T-cell (primary cell): ENCODE measurements around the gene CEP250. TPM values are rescaled to one million over a fixed set of nuclear protein-coding genes. Genes with fewer than 3 reads are reported as not detected.
A peak's percentile ranks its signal among the peaks of the same experiment; 100 is the strongest.
"Not testable (repeated sequence)": the region's sequence is repeated elsewhere in the genome, so short reads cannot be mapped to it uniquely, and the experiment has no call there.

Experiments used
- ATAC-seq, 4 experiments: fragments of 200-7000 bp in 3 of 4; fragments of 150-1000 bp in 1 of 4; cut with Tn5 transposase; replicated peaks in 1 of 4; 1 replicate in 3 of 4; 2 replicates in 1 of 4; pipeline ENCODE4 v1.10.0; 2021; ENCODE audit warnings: moderate library complexity in 3 of 4, mild to moderate bottlenecking in 2 of 4, moderate number of reproducible peaks in 1 of 4
- CTCF ChIA-PET, 2 donors: fragments of 300-600 bp; sonication (Branson Sonifier 250); formaldehyde crosslinking; loops; one replicate each; lab custom pipeline; 2022; ENCODE audit warnings: antibody characterized with exemption in 2 of 2; lab: Charles Lee
- POLR2A ChIA-PET, 2 donors: fragments of 300-600 bp; sonication (Branson Sonifier 250); formaldehyde crosslinking; loops; one replicate each; lab custom pipeline; 2022; ENCODE audit warnings: antibody characterized with exemption in 2 of 2; lab: Charles Lee
- DNase-seq, 35 experiments: peaks; one replicate each; pipeline versions ENCODE4 v3.0.0 to v3.0.0-alpha.2; 2013 to 2023
- H3K27ac ChIP-seq: one replicate; pipeline ENCODE4 v1.5.1; 2013; ENCODE audit warnings: low read length
- H3K27me3 ChIP-seq, 2 experiments: replicated peaks in 1 of 2; 1 replicate in 1 of 2; 2 replicates in 1 of 2; pipeline versions ENCODE4 v1.6.1 to v1.7.0; 2013; ENCODE audit warnings: low read length in 1 of 2, mixed read lengths in 1 of 2; ENCODE audit not compliant: control insufficient read depth in 2 of 2, insufficient read depth in 2 of 2; ENCODE audit errors: extremely low read depth in 1 of 2
- H3K36me3 ChIP-seq, 2 donors: 1 replicate in 1 of 2; 2 replicates in 1 of 2; pipeline versions ENCODE4 v1.6.1 to v1.7.0; 2013; ENCODE audit warnings: low read length in 1 of 2; ENCODE audit not compliant: control insufficient read depth in 2 of 2, insufficient read depth in 1 of 2; ENCODE audit errors: extremely low read depth in 1 of 2
- H3K4me1 ChIP-seq, 2 experiments: 1 replicate in 1 of 2; 2 replicates in 1 of 2; pipeline versions ENCODE4 v1.6.1 to v1.7.0; 2013; ENCODE audit warnings: low read length in 2 of 2, mixed read lengths in 1 of 2; ENCODE audit not compliant: insufficient read depth in 2 of 2, control insufficient read depth in 1 of 2; ENCODE audit errors: extremely low read depth in 1 of 2
- H3K4me3 ChIP-seq, 2 donors: 1 replicate in 1 of 2; 2 replicates in 1 of 2; pipeline versions ENCODE4 v1.5.1 to v1.7.0; 2013; ENCODE audit warnings: mild to moderate bottlenecking in 2 of 2, low read length in 1 of 2, moderate library complexity in 1 of 2; ENCODE audit not compliant: control insufficient read depth in 1 of 2; ENCODE audit errors: extremely low read depth in 1 of 2
- H3K9me3 ChIP-seq: 2 replicates; pipeline ENCODE4 v1.7.0; 2013
- H3K27ac Mint-ChIP-seq, 2 donors: one replicate each; pipeline ENCODE4 v1.8.0; 2020 to 2021; ENCODE audit warnings: mild to moderate bottlenecking in 2 of 2, mixed read lengths in 2 of 2
- H3K27me3 Mint-ChIP-seq, 2 donors: one replicate each; pipeline ENCODE4 v1.8.0; 2021 to 2022; ENCODE audit warnings: mixed read lengths in 2 of 2
- H3K36me3 Mint-ChIP-seq: one replicate; pipeline ENCODE4 v1.8.0; 2021; ENCODE audit warnings: mixed read lengths
- H3K4me1 Mint-ChIP-seq, 3 donors: one replicate each; pipeline ENCODE4 v1.8.0; 2020 to 2022; ENCODE audit warnings: mixed read lengths in 3 of 3, mild to moderate bottlenecking in 1 of 3
- H3K4me3 Mint-ChIP-seq, 3 donors: one replicate each; pipeline ENCODE4 v1.8.0; 2020 to 2022; ENCODE audit warnings: mild to moderate bottlenecking in 3 of 3, mixed read lengths in 3 of 3, moderate library complexity in 3 of 3
- H3K9me3 Mint-ChIP-seq, 3 donors: one replicate each; pipeline ENCODE4 v1.8.0; 2020 to 2022; ENCODE audit warnings: mixed read lengths in 3 of 3
- WGBS: methylation state at CpG from one replicate; pipeline ENCODE4 v1.1.5; 2013; ENCODE audit warnings: missing lambda C conversion rate; ENCODE audit not compliant: insufficient coverage; 5-methylcytosine and 5-hydroxymethylcytosine counted together
- total RNA-seq, 35 experiments: library from RNA in 6 of 35; stranded (reverse) in 6 of 35; fragments of 120-200 nt in 1 of 35; gene quantifications; one replicate each; pipeline versions ENCODE4 v1.2.1 to v1.2.4 and lab custom pipeline; 2013 to 2026

The CEP250 gene
- total RNA-seq, 5 donors from 2014 or later (not counting 1 experiment from before 2014, with no cell fraction given), result 45.7 to 70.7 (median 67.4) TPM

- Mint-ChIP-seq H3K9me3 (no peaks in the 10 kb centered on the region), H3K27ac (no peak overlapping the region), H3K4me1 (no peaks in the 10 kb centered on the region), H3K4me3 (no peak overlapping the region), H3K36me3 (peaks cover 22% of the 10 kb centered on the region), H3K27me3 (no peaks in the 10 kb centered on the region)
- POLR2A ChIA-PET, result interaction anchor here in 1 of 2 donors (0.6 kb wide), 1 partner anchor 13 kb away, joined by 3 read pairs; the partner anchor contains the start of gene C20orf173
- Histone ChIP-seq H3K4me1 (no peaks in the 10 kb centered on the region), H3K9me3 (no peaks in the 10 kb centered on the region), H3K27me3 (no peaks in the 10 kb centered on the region), H3K4me3 (no peak overlapping the region), H3K36me3 (peaks cover 10 to 39% of the 10 kb centered on the region in 2 donors), H3K27ac (no peak overlapping the region)
- ATAC-seq, result no peak
- CTCF ChIA-PET, result interaction anchor here in 1 of 2 donors (0.6 kb wide), 2 partner anchors 11 to 18 kb away, joined by 4 to 6 read pairs; no protein-coding TSS in a partner anchor
- WGBS, result 60% methylated on average over 1 of the region's 3 CpGs
- no peak for DNase-seq
These were observed 60.7 kb downstream of the CEP250 start for GRCh38 chr20:35515949-35516645.

- WGBS, result 90% methylated on average over 1 of the region's 1 CpG
- no peak overlapping the region for H3K27ac Mint-ChIP-seq
These were observed 61.7 kb downstream of the CEP250 start for GRCh38 chr20:35517125-35517524.

DNA sequence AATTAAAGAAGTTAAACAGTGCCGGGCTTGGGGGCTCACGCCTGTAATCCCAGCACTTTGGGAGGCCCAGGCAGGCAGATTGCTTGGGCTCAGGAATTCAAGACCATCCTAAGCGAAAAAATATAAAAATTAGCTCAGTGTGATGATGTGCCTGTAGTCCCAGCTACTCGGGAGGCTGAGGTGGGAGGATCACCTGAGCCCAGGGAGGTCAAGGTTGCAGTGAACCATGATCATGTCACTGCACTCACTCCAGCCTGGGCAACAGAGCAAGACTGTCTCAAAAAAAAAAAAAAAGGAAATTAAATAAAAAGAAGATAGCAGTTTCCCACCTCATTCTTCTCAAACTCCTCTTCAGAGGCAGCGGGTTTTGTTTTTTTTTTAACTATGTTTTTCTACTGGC lies 62.4 kb downstream of the CEP250 start:
- POLR2A ChIA-PET, result interaction anchor here in 1 of 2 donors (0.7 kb wide), 1 partner anchor 19 kb away, joined by 3 read pairs; no protein-coding TSS in a partner anchor
- H3K4me3 Mint-ChIP-seq, H3K9me3 Mint-ChIP-seq, H3K27ac Mint-ChIP-seq, H3K4me1 Mint-ChIP-seq, H3K27me3 ChIP-seq, DNase-seq, H3K9me3 ChIP-seq, H3K27me3 Mint-ChIP-seq, H3K4me1 ChIP-seq, H3K4me3 ChIP-seq, CTCF ChIA-PET, H3K36me3 Mint-ChIP-seq, H3K27ac ChIP-seq, ATAC-seq: not testable (repeated sequence)
- 89% methylated on average over 3 of the region's 5 CpGs for WGBS
- H3K36me3 ChIP-seq, result peaks cover 10 to 22% of the 10 kb centered on the region in 2 donors

More at GRCh38 chr20:35517125-35517524, 61.7 kb downstream of the CEP250 start:
- Mint-ChIP-seq H3K36me3 (peaks cover 13% of the 10 kb centered on the region), H3K9me3 (no peaks in the 10 kb centered on the region), H3K4me1 (no peaks in the 10 kb centered on the region), H3K4me3 (no peak overlapping the region), H3K27me3 (no peaks in the 10 kb centered on the region)
- peaks cover 10 to 28% of the 10 kb centered on the region in 2 donors for H3K36me3 ChIP-seq
- no peak overlapping the region for H3K27ac ChIP-seq
- no peaks in the 10 kb centered on the region for H3K27me3 ChIP-seq
- ChIA-PET CTCF (no interaction called here), POLR2A (interaction anchor here in 1 of 2 donors (0.6 kb wide), 1 partner anchor 348 kb away, joined by 3 read pairs; no protein-coding TSS in a partner anchor)
- no peaks in the 10 kb centered on the region for H3K9me3 ChIP-seq
- H3K4me3 ChIP-seq, result no peak overlapping the region
- DNase-seq (no peak), ATAC-seq (no peak)
- H3K4me1 ChIP-seq, result no peaks in the 10 kb centered on the region

GRCh38 chr20:35518955-35519354 lies 63.6 kb downstream of the CEP250 start:
- ChIA-PET POLR2A (no interaction called here), CTCF (interaction anchor here (0.5 to 0.7 kb wide), 2 partner anchors 11 to 344 kb away, joined by 3 to 7 read pairs; partner anchors contain the start of gene C20orf173 (in 1 of the 2))
- Histone ChIP-seq H3K36me3 (peaks cover 7 to 19% of the 10 kb centered on the region in 2 donors), H3K4me3 (no peak overlapping the region), H3K27me3 (no peaks in the 10 kb centered on the region), H3K4me1 (no peaks in the 10 kb centered on the region), H3K27ac (no peak overlapping the region), H3K9me3 (no peaks in the 10 kb centered on the region)
- no peak overlapping the region for H3K27ac Mint-ChIP-seq
- peaks cover 2% of the 10 kb centered on the region for H3K36me3 Mint-ChIP-seq
- H3K4me1 Mint-ChIP-seq, result no peaks in the 10 kb centered on the region
- ATAC-seq, result no peak
- DNase-seq, result no peak
- H3K4me3 Mint-ChIP-seq, result no peak overlapping the region
- no peaks in the 10 kb centered on the region for H3K27me3 Mint-ChIP-seq
- no peaks in the 10 kb centered on the region for H3K9me3 Mint-ChIP-seq
- 71% methylated on average over 1 of the region's 9 CpGs for WGBS

DNA sequence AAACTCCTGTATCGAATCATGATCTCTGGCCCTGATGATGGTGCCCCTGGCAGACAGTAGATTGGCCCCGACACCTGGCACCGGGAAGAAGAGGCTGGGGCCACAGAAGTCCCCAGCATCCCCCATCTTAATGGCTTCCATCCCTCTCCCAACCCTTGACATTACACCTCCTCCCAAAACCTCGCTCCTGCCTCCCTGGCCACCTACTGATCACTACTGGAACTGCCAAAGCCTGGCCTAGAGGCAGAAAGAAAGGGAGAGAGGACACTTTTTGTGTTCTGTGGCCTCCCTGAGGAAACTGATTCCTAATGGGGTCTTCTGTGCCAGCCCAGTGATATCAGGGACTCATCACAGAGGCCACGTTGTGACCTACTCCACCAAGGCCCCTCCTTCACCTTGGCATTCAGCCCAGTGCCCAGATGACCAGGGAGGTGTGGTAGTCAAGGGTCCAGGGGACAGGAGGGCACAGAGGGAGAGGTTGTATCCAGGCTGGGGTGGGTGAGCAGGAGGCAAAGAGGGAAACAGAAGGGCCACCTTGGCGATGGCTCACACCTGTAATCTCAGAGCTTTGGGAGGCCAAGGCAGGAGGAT lies 68.0 kb downstream of the CEP250 start:
- no peaks in the 10 kb centered on the region for H3K36me3 ChIP-seq
- Mint-ChIP-seq H3K4me1 (no peaks in the 10 kb centered on the region), H3K27me3 (no peaks in the 10 kb centered on the region), H3K27ac (no peak overlapping the region), H3K36me3 (no peaks in the 10 kb centered on the region), H3K9me3 (no peaks in the 10 kb centered on the region), H3K4me3 (no peak overlapping the region)
- no peaks in the 10 kb centered on the region for H3K9me3 ChIP-seq
- DNase-seq, result peak in 8 of 35 experiments; percentile 9 to 36 (median 16)
- peak in 1 of 4 experiments; percentile 48 for ATAC-seq
- CTCF ChIA-PET, result no interaction called here
- H3K4me3 ChIP-seq, result no peak overlapping the region
- POLR2A ChIA-PET, result no interaction called here
- no peaks in the 10 kb centered on the region for H3K4me1 ChIP-seq
- H3K27me3 ChIP-seq, result no peaks in the 10 kb centered on the region
- no peak overlapping the region for H3K27ac ChIP-seq
- WGBS, result 63% methylated on average over 3 of the region's 6 CpGs

- H3K4me1 ChIP-seq, result no peaks in the 10 kb centered on the region
- ATAC-seq (no peak), DNase-seq (no peak)
- H3K9me3 Mint-ChIP-seq, result no peaks in the 10 kb centered on the region
- H3K4me3 Mint-ChIP-seq, result no peak overlapping the region
- WGBS, result no CpG with 5 or more reads among the region's 1 CpG
- no peaks in the 10 kb centered on the region for H3K36me3 ChIP-seq
- H3K4me3 ChIP-seq, result no peak overlapping the region
- no peaks in the 10 kb centered on the region for H3K9me3 ChIP-seq
- H3K27ac ChIP-seq, result no peak overlapping the region
- ChIA-PET CTCF (no interaction called here), POLR2A (no interaction called here)
- no peaks in the 10 kb centered on the region for H3K36me3 Mint-ChIP-seq
- no peaks in the 10 kb centered on the region for H3K27me3 Mint-ChIP-seq
- H3K27ac Mint-ChIP-seq, result no peak overlapping the region
- no peaks in the 10 kb centered on the region for H3K27me3 ChIP-seq
- H3K4me1 Mint-ChIP-seq, result no peaks in the 10 kb centered on the region
These were observed 70.2 kb downstream of the CEP250 start for GRCh38 chr20:35525639-35526038.
